Activated CD8-positive, alpha-beta memory T cell treated with anti-CD3 and anti-CD28 coated beads, Interleukin-2, amount 50 U/mL, for 4 hours (primary cell): ENCODE results near the gene APEX1.
"Not testable (repeated sequence)": the region's sequence is repeated elsewhere in the genome, so short reads cannot be mapped to it uniquely, and the experiment has no call there.

ENCODE experiments used
- DNase-seq: peaks from one replicate; pipeline ENCODE4 v3.0.0-alpha.2; 2020

APEX1 gene

DNA sequence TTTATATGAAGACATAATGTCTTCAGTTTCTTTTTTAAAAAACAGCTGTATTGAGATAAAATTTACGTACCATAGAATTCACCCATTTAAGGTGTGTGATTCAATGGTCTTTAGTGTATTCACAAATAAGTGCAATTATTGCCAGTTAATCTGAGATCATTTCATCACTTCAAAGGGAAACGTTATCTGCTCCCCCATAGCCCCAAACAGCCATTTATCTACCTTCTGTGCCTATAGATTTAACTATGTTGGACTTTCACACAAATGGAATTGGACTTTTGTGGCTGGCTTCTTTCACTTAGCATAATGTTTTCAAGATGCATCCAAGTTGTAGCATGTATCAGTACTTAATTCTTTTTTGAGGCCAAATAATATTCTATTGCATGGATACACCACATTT is 23.9 kb downstream of the APEX1 start:
- no peak for DNase-seq

DNA sequence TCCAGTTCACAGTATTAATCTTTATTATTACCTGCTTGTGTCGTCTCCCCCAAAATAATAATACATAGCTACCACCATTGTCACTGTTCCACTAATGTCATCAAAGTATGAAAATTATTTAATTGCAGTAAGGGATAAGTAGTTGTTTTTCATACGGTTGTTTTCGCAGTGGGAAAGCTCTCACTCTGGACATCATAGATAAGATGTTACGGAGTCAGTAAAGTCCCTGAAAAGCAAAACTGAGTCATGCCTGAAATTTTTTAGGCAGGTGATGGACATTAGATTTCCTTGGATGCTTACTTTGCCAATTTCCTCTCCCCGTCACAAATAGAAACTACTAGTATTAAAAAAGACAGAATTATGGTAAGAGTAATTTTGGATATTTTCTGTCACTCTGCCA is 27.4 kb downstream of the APEX1 start:
- DNase-seq, result no peak

DNA sequence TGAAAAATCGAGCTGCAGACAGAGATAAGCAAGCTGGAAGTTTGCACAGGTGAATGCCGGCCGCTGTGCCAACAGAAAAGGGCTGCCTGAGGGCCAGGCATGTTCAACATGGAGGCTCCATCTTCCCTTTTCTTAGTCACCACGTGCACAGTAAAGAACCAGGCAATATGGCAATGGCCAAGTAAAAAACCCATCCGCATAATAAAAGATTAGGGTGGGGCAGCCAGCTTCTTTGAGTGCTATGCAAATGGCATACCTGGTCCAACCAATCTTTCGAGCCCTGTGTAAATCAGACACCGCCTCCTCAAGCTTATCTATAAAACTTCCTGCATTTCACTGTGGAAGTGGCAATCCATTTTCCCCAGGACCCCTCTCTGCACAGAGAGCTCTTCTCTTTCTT is 30.9 kb downstream of the APEX1 start:
- no peak for DNase-seq

DNA sequence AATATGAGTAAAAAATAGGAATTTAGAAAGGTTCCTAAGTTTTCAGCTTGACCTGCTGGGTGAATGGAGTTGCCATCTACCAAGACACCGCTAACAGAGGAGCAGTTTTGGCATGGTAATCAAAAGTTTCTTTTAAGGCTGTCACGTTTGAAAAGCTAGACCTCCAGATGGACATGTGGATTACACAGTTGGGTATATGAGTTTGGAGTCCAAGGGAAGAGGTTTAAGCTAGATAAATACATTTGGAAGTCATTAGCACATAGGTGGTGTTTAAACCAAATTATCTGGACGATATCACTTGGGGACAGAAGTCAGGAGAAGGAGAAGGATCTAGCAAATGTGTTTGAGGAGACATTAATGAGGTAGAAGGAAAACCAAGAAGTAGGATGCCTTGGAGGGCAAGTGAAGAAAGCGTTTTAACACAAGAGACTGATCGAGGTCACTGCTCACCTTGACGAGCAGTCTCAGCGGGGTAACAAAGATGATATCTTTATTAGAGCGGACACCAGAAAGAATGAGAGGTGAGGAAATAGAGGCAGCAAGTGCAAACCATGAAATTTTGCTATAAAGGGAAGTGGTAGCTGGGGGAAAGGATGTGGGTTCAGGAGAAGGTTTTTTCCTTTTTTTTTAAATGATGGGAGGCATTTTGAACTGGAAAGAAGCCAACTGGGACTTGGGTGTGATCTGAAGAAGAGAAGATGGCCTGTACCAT is 31.8 kb downstream of the APEX1 start:
- no peak for DNase-seq

DNA sequence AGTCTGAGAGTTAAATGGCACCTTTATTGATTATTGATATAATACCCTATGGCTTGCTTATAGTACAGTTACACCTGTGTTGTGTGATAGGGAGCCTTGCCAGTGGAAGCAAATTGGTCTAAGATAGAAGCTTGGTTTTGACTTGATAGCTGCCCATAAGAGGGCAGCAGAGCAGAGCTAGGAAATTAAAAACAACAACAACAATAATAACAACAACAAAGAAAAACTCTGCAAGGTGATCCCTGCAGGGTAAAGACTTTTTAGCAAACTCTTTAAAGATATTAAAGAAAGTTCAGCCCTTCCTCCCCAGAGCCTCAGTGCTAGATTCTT is 32.3 kb downstream of the APEX1 start:
- DNase-seq, result no peak

DNA sequence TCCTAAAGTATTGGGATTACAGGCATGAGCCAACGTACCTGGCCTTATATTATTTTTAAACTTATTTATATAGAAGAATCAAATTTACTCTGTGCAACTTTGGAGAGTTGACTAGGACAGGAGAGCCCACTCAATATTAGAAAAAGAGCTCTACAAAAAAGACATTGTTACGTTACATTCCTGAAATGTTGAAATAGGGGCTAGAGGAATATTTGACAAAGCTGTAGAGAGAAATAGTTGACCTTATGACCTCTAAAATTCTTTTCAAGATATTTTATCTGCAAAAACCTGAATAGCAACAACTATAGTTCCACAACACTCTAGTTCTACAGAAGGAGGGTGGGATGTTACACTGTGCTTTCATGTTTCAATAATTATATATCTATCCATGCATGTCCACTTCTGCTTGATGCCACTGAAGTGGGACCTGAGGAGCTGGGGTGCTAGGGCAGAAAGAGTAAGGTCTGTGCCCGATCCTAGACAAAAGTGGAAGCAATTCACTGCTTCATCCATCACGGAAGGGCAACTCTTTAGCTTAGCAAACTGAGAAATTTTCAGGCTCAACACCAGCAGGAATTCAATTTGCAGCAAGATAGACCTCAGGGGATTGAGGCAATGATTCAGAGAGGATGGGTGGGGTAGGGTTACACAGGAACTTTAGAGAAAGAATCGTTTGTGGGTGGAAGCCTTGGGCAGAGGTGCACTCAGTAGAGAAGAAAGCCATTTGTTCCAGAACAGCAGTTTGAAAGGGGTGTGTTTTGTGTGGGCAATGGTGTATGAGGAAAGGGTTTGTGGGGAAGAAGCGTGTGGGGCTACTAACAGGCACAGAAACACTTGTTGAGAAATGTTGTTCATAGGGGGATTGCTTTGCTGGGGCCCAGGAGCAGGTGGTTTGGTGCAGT is 34.3 kb downstream of the APEX1 start:
- no peak for DNase-seq

DNA sequence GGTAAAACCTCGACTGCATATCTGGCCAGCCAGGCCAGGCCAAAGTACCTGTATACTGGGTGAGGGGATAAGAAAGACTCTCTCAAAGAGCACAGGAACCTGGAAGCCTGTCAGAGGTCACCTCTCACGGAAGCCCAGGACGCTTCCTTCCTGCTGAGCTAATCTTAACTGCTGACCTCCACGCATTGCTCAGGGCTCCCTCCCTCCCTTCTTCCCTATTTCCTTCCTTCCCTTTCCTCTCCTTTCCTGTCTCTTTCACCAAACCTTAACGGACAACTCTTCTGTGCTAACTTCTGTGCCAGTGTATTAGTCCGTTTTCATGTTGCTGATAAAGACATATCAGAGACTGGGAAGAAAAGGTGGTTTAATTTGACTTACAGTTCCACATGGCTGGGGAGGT is 35.5 kb downstream of the APEX1 start:
- DNase-seq, result no peak

DNA sequence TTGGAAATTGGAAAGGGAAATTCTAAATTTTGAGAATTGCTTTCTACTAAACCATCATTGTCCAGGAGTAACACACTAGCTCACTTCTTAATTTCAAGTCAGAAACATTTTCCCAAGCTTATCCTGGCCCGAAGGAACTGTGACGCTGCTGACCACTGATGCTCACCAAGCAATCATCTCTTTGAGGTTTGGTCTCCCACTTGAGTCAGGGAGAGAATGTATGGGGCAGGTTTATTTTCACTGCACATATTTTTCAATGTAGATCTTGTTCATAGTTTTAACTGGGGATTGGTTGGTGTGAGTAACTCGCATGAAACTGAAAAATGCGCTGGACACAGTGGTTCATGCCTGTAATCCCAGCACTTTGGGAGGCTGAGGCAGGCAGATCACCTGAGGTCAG is 37.5 kb downstream of the APEX1 start:
- no peak for DNase-seq

DNA sequence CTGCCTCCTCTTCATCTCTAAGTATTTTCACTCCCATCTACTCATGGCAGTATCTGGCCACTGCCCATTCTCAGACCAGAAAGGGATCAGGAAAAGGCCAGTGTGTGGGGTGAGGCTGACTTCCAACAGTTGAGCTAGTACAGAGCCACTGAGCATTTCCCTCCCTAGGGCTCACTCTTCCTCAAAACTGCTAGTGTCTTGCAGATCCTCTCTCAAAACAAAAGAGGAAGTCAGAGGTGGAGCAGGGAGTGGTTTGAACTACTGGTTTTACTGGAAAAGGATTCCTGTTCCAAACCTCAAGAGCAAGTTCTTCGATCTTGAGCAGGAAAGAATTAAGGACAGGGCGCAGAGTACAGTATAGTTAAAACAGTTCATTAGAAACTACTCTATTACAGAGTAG is 38.6 kb downstream of the APEX1 start:
- DNase-seq, result no peak

DNA sequence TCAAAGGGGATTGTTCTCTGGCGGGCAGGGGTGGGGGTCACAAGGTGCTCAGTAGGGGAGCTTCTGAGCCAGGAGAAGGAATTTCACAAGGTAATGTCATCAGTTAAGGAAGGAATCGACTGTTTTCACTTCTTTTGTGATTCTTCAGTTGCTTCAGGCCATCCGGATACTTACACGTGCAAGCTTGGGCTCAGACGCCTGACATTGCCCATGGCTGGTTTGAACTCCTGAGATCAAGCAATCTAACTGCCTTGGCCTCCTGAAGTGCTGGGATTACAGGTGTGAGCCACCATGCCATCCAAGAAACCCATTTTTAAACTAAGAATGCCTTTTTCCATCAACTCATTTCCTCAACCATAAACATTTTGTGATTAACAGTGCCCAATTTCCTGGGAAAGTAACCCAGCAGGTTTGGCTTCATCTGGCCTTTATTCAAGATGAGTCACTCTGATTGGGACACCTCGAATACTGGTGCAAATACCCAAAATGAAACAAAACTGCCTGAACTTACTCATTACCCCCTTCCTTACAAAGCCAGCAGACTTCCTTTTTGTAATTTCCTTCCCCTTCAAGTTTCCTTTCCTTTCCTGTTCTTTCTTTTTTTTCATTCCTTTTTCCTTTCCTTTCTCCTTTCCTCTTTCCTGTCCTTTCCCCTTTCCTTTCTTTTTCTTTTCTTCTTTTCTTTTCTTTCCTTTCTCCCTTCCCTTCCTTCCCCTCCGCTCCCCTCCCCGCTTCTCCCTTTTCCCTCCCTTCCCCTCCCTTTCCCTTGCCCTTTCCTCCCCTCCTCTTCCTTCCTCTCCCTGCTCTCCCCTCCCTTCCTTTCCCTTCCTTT is 40.1 kb downstream of the APEX1 start:
- DNase-seq, result no peak

DNA sequence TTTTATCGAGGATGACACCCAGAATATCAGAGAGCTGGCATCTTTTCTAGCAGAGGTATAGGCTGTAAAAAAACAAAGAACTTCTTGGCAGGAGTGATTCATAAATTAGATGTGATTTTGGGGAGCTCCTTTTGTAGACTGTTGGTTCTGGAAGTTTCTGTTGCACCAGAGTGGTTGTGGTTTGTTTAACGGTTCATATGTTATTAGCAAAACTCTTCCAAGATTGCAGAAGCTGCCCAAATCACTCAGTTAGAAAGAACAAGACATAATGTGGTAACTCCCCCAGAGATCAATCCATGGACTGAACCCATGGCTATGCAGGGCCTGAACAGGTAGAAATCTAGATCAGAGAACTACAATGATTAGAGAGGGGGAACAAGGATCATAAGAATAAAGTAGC is 43.6 kb downstream of the APEX1 start:
- no peak for DNase-seq

DNA sequence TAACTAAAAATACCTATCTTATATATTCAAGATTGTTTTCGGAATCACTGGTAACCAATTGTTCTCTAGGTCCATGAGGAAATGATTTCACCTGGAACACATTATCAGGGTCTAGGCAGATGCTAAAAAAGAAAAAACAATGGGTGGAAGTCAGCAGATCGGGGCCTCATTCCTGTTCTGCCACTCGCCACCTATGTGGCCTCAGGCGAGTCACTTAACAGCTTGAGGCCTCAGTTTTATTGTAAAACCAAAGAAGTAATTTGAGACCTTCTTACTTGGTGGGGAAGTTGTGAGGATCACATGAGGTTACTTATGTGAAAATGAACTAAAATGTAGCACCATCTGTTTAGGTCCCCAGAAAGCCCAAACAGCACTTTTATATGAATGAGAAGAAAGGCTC is 44.1 kb downstream of the APEX1 start:
- no peak for DNase-seq

DNA sequence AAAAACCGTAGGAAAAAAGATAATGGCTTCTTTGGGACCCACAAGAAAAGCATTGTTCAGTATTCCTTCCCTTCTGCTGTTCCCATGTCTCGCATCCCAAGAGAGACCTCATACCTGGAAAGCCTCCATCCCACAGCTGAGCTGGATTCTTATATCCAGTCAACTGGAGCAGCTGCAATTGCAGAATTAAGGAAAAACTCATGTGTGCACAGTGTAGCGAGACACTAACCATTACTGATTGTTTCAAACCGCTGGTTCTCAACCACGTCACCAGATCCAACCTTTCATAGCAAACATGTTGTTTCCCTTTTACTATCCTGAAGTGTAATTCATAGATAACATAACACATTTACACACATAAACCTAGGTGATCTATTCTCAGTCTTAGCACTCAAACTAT is 44.9 kb downstream of the APEX1 start:
- no peak for DNase-seq

DNA sequence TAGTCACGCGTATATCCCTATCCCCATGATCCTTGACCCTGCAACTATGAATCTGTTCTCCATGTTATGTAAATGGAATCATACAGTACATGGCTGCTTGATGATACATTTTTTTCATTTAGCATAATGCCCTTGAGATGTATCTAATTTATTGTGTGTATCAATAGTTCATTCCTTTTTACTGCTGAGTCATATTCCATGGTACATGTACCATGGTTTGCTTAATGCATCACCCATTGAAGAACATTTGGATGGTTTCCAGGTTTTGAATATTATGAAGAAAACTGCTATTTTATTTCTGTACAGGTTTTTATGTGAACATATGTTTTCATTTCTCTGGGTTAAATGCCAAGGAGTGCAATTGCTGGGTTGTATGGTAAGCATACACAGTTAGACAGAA is 46.3 kb downstream of the APEX1 start:
- no peak for DNase-seq

DNA sequence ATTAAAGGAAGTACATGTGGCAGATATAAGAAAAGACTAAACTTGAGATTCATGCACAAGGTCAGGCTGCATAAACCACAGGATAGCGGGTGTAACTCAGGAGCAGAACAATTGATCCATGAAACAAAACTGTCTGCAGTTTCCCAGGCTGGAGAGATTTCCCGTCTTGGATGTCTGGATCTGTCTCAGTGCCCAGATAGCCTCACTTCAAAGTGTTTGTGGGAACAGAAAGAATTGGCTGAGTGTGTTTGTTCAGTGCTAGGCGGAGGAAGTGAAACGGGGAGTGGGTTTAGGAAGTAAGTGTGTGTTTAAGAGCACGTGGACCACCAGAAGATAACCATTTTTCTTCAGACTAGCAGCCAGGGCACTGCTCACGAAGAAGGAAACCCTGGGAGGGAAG is 48.9 kb downstream of the APEX1 start:
- DNase-seq, result no peak

DNA sequence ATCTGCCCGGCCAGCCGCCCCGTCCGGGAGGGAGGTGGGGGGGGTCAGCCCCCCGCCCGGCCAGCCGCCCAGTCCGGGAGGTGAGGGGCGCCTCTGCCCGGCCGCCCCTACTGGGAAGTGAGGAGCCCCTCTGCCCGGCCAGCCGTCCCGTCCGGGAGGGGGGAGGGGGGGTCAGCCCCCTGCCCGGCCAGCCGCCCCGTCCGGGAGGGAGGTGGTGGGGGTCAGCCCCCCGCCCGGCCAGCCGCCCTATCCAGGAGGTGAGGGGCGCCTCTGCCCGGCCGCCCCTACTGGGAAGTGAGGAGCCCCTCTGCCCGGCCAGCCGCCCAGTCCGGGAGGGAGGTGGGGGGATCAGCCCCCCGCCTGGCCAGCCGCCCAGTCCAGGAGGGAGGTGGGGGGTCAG is 51.2 kb downstream of the APEX1 start:
- not testable (repeated sequence) for DNase-seq

DNA sequence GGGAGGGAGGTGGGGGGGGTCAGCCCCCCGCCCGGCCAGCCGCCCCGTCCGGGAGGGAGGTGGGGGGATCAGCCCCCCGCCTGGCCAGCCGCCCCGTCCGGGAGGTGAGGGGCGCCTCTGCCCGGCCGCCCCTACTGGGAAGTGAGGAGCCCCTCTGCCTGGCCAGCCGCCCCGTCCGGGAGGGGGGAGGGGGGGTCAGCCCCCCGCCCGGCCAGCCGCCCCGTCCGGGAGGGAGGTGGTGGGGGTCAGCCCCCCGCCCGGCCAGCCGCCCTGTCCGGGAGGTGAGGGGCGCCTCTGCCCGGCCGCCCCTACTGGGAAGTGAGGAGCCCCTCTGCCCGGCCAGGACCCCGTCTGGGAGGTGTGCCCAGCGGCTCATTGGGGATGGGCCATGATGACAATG is 51.7 kb downstream of the APEX1 start:
- DNase-seq, result not testable (repeated sequence)
